ENCODE results near the gene CRTC2. TPM values are rescaled to one million over a fixed set of nuclear protein-coding genes. Genes with fewer than 3 reads are reported as not detected.
A peak's percentile ranks its signal among the peaks of the same experiment; 100 is the strongest.

Gene CRTC2
- total RNA-seq, 1 experiment from 2014 or later: 45.7 TPM

GRCh38 chr1:153963850-153964331 lies 5.5 kb upstream of the CRTC2 start:
- H3K27ac ChIP-seq (ENCODE audit: insufficient read length, low read depth, low read length): peak overlapping the region; percentile 97
- H2BK5ac ChIP-seq (ENCODE audit: insufficient read length, low read length): peak overlapping the region; percentile 60
- no peak overlapping the region for H2BK120ac ChIP-seq (ENCODE audit: low read depth, low read length, poor library complexity, severe bottlenecking)
- H2BK12ac ChIP-seq (ENCODE audit: insufficient read length, low read depth, low read length): no peak overlapping the region
- H3K4me1 ChIP-seq (ENCODE audit: insufficient read depth, low read length): no peaks in the 10 kb centered on the region
- H2BK20ac ChIP-seq (ENCODE audit: low read depth, low read length, poor library complexity, severe bottlenecking): no peak overlapping the region
- H3K9me3 Mint-ChIP-seq: peaks cover 0 to 4% of the 10 kb centered on the region in 2 experiments; a peak in 2 of 5 replicates
- no peak overlapping the region for H3K56ac ChIP-seq (ENCODE audit: insufficient read length, low read depth, low read length)
- H3K4me3 Mint-ChIP-seq: peak overlapping the region; percentile 89 to 94
- H4K20me1 ChIP-seq (ENCODE audit: control insufficient read depth, insufficient read depth, insufficient read length): no peaks in the 10 kb centered on the region
- no peak overlapping the region for H3K23ac ChIP-seq (ENCODE audit: insufficient read length, low read depth, low read length)
- peak overlapping the region; percentile 96 for H3K4me2 ChIP-seq (ENCODE audit: insufficient read depth, insufficient read length, low read length)
- H3K4me1 Mint-ChIP-seq: peaks cover 50 to 67% of the 10 kb centered on the region in 2 experiments
- H2AFZ ChIP-seq (ENCODE audit: low read length): no peak overlapping the region
- no peaks in the 10 kb centered on the region for H3K27me3 ChIP-seq (ENCODE audit: insufficient read depth, low read length)
- H3K18ac ChIP-seq (ENCODE audit: insufficient read length, low read depth, low read length): peak overlapping the region; percentile 74
- no peaks in the 10 kb centered on the region for H3K27me3 Mint-ChIP-seq (ENCODE audit: low read depth)
- no peak overlapping the region for H2BK15ac ChIP-seq (ENCODE audit: low read depth, low read length)
- H4K8ac ChIP-seq (replicated peaks; ENCODE audit: insufficient read length, low read depth, low read length): no peak overlapping the region
- no CpG with 5 or more reads among the region's 22 CpGs for WGBS (ENCODE audit: extremely low coverage, insufficient read length, low lambda C conversion rate)
- H3K9ac ChIP-seq (ENCODE audit: extremely low read depth, insufficient read length, low read length): peak overlapping the region; percentile 81
- DNase-seq: peak; percentile 87
- H3T11ph ChIP-seq (ENCODE audit: low read length): no peak overlapping the region
- H3K27ac Mint-ChIP-seq: peak overlapping the region; percentile 98 to 99 (median 99)
- H3K9me3 ChIP-seq (ENCODE audit: control insufficient read depth, low read depth, low read length): no peaks in the 10 kb centered on the region
- TF ChIP-seq CTCF (conservative IDR thresholded peaks at IDR 0.05): no peak
- peak overlapping the region; percentile 54; the same call in 1 of the 2 replicates for H3K14ac ChIP-seq (ENCODE audit: insufficient read depth, low read length)
- H4K91ac ChIP-seq (ENCODE audit: insufficient read length, low read depth, low read length): peak overlapping the region; percentile 31
- H3K79me2 ChIP-seq (ENCODE audit: insufficient read depth, low read length): peaks cover 17% of the 10 kb centered on the region; the same call in 1 of the 2 replicates
- H3K23me2 ChIP-seq (ENCODE audit: insufficient read length, low read depth, low read length, poor library complexity, severe bottlenecking): peaks cover 29% of the 10 kb centered on the region
- peak overlapping the region; percentile 73 for H4K5ac ChIP-seq (ENCODE audit: insufficient read length, low read depth, low read length)
- peaks cover 31 to 40% (median 36%) of the 10 kb centered on the region in 3 experiments for H3K36me3 Mint-ChIP-seq (ENCODE audit: insufficient read depth in 1 of 3, low read depth in 3 of 3)
- no peak overlapping the region; the same call in 1 of the 2 replicates for H3K4ac ChIP-seq (ENCODE audit: low read depth, low read length)
- peaks cover 8% of the 10 kb centered on the region for H3K79me1 ChIP-seq (ENCODE audit: insufficient read depth, low read depth, low read length, poor library complexity, severe bottlenecking)
- H2AK5ac ChIP-seq (ENCODE audit: insufficient read length, low read length): no peak overlapping the region
